MM.1S (cell line): Measurements from ENCODE around the gene PKHD1.

Experiments used
- EZH2 ChIP-seq: fragments of 300-600 bp; sonication (generic); optimal IDR thresholded peaks from 2 replicates; pipeline ENCODE3; 2017; ENCODE audit warnings: low read depth, mild to moderate bottlenecking, antibody characterized with exemption, low read length, mixed read lengths
- EZH2phosphoT487 ChIP-seq: fragments of 300-600 bp; sonication (generic); IDR thresholded peaks from 2 replicates; pipeline ENCODE4 v1.6.1; 2018; ENCODE audit warnings: antibody characterized with exemption, low read length
- TF ChIP-seq, protein P1 (sequence below): fragments of 300-600 bp; sonication (generic); IDR thresholded peaks from 2 replicates; pipeline ENCODE4 v1.5.1; 2016; ENCODE audit warnings: antibody characterized with exemption, low read length, mixed read lengths

GRCh38 chr6:51846531-51846930, 240.9 kb downstream of the PKHD1 start:
- TF ChIP-seq, protein P1, sequence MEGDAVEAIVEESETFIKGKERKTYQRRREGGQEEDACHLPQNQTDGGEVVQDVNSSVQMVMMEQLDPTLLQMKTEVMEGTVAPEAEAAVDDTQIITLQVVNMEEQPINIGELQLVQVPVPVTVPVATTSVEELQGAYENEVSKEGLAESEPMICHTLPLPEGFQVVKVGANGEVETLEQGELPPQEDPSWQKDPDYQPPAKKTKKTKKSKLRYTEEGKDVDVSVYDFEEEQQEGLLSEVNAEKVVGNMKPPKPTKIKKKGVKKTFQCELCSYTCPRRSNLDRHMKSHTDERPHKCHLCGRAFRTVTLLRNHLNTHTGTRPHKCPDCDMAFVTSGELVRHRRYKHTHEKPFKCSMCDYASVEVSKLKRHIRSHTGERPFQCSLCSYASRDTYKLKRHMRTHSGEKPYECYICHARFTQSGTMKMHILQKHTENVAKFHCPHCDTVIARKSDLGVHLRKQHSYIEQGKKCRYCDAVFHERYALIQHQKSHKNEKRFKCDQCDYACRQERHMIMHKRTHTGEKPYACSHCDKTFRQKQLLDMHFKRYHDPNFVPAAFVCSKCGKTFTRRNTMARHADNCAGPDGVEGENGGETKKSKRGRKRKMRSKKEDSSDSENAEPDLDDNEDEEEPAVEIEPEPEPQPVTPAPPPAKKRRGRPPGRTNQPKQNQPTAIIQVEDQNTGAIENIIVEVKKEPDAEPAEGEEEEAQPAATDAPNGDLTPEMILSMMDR, result no peak
- TF ChIP-seq EZH2phosphoT487 (no peak), EZH2 (no peak)
